Measurements from ENCODE around the gene PSME4.
"Not testable (repeated sequence)": the region's sequence is repeated elsewhere in the genome, so short reads cannot be mapped to it uniquely, and the experiment has no call there.

PSME4 gene

DNA sequence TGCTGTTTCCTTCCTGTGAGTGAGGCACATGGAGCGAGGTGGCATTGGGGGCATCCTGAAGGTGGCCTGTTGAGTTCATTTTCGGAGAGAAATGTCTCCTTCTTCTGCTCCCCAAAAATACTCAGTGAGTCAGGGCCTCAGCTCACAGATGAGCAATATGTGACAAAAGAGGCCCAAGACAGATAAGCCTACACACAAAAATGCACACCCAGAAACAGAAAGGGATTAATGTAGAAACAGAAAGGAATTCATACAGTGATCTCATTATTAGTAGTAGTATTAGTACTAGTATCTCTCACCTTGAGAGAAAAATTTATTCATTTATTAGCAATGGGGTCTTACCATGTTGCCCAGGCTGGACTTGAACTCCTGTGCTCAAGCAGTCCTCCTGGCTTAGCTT, 116.1 kb downstream of the PSME4 start:
- no peak for FAIRE-seq
- TF ChIP-seq, protein P1, sequence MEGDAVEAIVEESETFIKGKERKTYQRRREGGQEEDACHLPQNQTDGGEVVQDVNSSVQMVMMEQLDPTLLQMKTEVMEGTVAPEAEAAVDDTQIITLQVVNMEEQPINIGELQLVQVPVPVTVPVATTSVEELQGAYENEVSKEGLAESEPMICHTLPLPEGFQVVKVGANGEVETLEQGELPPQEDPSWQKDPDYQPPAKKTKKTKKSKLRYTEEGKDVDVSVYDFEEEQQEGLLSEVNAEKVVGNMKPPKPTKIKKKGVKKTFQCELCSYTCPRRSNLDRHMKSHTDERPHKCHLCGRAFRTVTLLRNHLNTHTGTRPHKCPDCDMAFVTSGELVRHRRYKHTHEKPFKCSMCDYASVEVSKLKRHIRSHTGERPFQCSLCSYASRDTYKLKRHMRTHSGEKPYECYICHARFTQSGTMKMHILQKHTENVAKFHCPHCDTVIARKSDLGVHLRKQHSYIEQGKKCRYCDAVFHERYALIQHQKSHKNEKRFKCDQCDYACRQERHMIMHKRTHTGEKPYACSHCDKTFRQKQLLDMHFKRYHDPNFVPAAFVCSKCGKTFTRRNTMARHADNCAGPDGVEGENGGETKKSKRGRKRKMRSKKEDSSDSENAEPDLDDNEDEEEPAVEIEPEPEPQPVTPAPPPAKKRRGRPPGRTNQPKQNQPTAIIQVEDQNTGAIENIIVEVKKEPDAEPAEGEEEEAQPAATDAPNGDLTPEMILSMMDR (IDR thresholded peaks at IDR 0.05; ENCODE audit: insufficient read depth, missing control alignments) = no peak
- DNase-seq (ENCODE audit: insufficient read length, low spot score) = no peak

DNA sequence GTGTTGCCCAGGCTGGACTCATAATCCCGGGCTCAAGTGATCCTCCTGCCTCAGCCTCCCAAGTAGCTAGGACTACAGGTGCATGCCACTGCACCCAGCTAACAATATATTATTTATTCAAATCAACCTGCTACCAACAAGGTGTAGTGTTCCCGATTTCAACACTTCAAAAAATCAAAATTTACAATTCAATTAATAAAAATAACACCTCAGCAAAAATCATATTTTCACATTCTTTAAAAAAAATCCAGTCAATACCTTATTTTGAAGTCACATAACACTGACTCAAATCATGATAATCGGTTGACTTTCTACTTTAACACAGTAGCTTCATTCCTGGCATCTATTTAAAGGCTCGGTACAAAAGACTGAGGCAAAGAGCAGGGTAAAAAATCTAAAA, 118.3 kb downstream of the PSME4 start:
- DNase-seq (ENCODE audit: insufficient read length, low spot score) (no peak), FAIRE-seq (no peak)
- TF ChIP-seq, protein P1 (IDR thresholded peaks at IDR 0.05; ENCODE audit: insufficient read depth, missing control alignments) = no peak

DNA sequence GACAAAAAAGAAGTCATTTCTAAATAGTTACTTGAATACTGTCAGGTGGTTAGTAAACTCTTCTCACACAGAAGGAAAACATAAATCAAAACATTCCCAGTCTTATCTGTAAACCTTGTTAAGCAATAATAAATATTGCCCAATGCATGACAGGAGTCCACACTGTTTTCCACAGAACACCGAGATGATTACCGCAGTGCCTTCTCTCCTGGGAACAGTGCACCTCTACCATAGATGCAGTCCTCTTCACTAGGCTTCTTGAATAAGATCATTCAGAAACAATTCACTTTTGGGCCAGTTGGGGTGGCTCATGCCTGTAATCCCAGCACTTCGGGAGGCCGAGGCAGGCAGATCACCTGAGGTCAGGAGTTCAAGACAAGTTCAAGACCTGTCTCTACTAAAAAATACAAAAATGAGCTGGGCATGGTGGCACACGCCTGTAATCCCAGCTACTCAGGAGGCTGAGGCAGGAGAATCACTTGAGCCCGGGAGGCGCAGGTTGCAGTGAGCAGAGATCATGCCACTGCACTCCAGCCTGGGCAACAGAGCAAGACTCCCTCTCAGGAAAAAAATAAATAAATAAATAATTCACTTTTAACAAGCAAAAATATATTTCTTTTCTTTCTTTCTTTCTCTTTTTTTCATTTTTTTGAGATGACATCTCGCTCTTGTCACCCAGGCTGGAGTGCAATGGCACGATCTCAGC, 119.6 kb downstream of the PSME4 start:
- DNase-seq (ENCODE audit: insufficient read length, low spot score); FAIRE-seq: not testable (repeated sequence)

DNA sequence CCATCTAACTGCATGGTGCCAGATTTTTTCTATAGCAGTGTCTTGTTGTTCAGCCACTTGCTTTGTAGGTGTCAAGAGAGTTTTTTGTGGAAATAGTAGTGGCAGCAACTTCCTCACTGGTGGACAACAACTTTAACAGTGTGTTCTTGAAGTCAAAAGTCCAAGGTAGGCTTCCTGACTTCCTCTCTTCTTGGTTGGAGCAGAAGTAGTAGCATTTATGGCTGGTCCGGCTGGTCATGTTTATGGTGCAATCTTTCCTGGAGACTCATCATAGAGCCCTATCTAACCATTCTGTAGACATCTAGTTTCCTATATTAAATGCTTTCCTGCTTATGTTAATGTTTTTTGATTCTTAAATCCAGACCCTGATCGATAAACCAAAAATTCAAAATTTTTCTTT, 122.7 kb downstream of the PSME4 start:
- DNase-seq (ENCODE audit: insufficient read length, low spot score) (no peak), FAIRE-seq (no peak)
- TF ChIP-seq, protein P1 (IDR thresholded peaks at IDR 0.05; ENCODE audit: insufficient read depth, missing control alignments) = no peak

DNA sequence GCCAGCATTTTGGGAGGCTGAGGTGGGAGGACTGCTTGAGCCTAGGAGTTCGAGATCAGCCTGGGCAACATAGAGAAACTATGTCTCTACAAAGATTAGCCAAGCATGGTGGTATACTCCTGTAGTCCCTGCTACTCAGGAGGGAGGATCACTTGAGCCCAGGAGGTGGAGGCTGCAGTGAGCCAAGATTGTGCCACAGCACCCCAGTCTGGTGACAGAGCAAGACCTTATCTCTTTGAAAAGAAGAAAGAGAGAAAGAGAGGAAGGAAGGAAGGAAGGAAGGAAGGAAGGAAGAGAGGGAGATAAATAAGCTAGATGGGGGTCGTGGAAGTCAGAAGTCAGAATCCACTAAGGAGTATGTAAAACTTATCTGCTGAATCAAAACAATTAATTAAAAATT, 127.2 kb downstream of the PSME4 start:
- no peak for DNase-seq (ENCODE audit: insufficient read length, low spot score)
- TF ChIP-seq, protein P1 (IDR thresholded peaks at IDR 0.05; ENCODE audit: insufficient read depth, missing control alignments) = no peak

DNA sequence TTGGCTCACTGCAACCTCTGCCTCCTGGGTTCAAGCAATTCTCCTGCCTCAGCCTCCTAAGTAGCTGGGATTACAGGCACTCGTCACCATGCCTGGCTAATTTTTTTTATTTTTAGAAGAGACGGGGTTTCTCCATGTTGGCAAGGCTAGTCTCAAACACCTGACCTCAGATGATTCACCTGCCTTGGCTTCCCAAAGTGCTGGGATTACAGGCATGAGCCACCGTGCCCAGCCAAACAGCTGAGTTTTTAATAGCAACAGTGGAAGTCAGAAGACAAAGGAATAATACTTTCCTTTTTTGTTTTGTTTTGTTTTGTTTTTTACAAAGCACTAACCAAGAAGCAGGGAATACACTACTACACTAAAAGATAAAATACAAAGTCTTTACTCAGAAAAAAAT, 127.9 kb downstream of the PSME4 start:
- no peak for FAIRE-seq
- TF ChIP-seq, protein P1 (IDR thresholded peaks at IDR 0.05; ENCODE audit: insufficient read depth, missing control alignments) = no peak
- no peak for DNase-seq (ENCODE audit: insufficient read length, low spot score)

More for the DNA sequence above, 127.2 kb downstream of the PSME4 start:
- FAIRE-seq = no peak

DNA sequence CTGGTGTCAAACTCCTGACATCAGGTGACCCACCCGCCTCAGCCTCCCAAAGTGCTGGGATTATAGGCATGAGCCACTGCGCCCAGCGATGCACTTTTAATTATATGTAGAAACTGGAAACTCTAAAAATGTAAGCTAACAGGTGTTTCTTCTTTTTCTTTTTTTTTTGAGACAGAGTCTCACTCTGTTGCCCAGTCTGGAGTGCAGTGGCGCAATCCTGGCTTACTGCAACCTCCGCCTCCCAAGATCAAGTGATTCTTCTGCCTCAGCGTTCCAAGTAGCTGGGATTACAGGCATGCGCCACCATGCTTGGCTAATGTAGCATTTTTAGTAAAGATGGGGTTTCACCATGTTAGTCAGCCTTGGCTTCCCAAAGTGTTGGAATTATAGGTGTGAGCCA, 129.1 kb downstream of the PSME4 start:
- not testable (repeated sequence) for DNase-seq (ENCODE audit: insufficient read length, low spot score); FAIRE-seq

DNA sequence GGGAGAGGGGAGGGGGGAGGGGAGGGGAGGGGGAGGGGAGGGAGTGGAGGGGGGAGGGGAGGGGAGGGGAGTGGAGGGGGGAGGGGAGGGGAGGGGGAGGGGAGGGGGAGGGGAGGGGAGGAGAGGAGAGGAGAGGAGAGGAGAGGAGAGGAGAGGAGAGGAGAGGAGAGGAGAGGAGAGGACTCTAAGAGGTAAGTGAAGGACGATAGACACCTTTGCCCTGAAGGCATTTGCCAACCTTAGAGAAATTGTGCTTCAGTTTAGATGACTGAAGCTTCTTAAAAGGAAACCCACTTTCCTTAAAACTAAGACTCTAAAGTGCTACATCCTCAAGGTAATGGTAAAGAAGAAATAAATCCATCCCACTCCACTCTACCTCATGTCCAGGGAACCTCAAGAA, 130.2 kb downstream of the PSME4 start:
- TF ChIP-seq, protein P1 (IDR thresholded peaks at IDR 0.05; ENCODE audit: insufficient read depth, missing control alignments) = no peak
- no peak for DNase-seq (ENCODE audit: insufficient read length, low spot score)
- no peak for FAIRE-seq

DNA sequence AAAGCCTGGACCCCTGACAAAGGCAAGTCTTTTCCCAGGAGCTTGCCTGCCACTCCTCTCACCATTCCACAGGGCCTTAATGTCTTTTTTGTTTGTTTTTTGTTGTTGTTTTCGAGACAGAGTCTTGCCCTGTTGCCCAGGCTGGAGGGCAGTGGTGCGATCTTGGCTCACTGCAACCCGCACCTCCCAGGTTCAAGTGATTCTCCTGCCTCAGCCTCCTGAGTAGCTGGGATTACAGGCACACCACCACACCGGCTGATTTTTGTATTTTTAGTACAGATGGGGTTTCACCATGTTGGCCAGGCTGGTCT, 140.9 kb downstream of the PSME4 start:
- FAIRE-seq = not testable (repeated sequence)

More for the DNA sequence above, 140.9 kb downstream of the PSME4 start:
- DNase-seq (ENCODE audit: insufficient read length, low spot score) = not testable (repeated sequence)
